H4 (cell line): Measurements from ENCODE around the gene CLDND2. TPM values are rescaled to one million over a fixed set of nuclear protein-coding genes. Genes with fewer than 3 reads are reported as not detected.

ENCODE experiments used
- DNase-seq: peaks from one replicate; pipeline ENCODE4 v3.0.0-alpha.2; 2015; ENCODE audit warnings: low spot score
- total RNA-seq: library from RNA; depleted of rRNA; stranded (reverse); fragments of >200 nt; shearing (Covaris generic); gene quantifications from 2 replicates; pipeline ENCODE4 v1.2.3, GENCODE V29; 2014

The CLDND2 gene
- total RNA-seq, 1 experiment from 2014 or later, result not detected

DNA sequence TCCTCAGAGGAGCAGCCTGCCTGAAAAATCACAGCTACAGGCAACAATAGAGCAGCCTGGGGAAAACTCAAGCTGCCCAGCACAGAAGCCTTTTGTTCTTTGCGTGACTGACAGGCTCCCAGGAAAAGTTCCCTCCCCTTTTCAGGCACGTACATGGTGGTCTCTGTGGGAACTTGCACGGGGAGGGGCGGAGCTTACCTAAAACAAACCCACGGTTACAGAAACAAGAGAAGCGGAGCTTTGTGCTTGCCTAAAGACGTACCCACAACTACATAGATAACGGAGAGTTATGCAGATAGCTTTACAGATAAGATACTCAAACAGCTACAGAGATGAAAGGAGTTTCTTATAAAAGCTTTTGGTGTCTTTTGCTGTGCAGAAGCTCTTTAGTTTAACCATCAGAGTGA lies 14.1 kb downstream of the CLDND2 start:
- DNase-seq, result peak; percentile 73

DNA sequence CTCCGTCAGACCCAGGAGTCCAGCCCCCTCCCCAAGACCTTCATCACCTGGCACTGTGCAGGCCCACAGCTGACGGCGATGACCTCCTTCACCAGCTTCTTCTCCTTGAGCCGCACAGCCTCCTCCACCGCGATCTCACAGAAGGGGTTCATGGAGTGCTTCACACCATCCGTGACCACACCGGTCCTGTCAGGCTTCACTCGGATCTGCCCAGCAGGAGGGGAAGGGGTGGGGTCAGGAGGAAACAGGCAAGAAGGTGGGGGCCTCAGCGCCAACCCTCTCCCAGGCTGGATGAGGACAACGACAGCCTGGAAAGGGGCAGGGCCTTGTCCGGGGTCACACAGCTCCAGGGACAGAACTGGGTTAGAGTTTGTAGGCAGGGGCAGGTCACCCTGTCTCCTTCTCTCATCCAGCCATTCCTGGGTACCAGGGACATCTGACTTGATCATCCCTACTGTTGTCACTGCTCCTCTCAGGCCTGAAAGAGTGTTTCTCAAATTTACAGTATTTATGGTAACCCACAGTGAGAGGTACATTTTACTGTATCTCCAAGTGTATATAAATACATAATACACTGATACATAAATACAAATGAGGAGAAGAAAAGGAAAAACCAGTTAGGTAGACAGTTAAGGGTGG lies 14.6 kb downstream of the CLDND2 start:
- DNase-seq, result peak; percentile 61

DNA sequence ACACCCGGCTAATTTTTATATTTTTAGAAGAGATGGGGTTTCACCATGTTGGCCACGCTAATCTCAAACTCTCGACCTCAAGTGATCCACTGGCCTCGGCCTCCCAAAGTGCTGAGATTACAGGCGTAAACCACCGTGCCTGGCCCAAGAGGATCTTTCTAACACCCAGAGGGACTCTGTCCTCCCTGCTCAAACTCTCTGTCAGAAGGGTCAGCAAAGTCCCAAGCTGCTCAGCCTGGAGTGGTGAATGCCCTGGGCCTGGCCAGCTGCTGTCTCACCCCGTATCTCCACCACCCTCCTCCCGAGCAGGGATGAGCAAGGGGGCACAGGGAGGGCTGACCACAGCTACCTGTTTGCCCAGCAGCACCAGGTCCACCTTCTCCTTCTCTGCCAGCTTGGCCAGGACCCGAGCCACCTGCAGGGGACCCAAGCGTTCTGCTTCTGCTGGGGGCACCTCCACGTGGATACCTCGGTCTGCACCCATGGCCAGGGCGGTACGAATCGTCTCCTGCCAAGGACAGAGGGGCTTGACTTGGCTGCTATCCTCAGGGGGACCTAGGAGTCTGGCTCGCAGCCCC lies 15.9 kb downstream of the CLDND2 start:
- DNase-seq, result no peak

GRCh38 chr19:51351266-51351990 lies 17.4 kb downstream of the CLDND2 start:
- DNase-seq, result no peak

GRCh38 chr19:51347209-51347928 lies 21.4 kb downstream of the CLDND2 start:
- DNase-seq, result no peak

DNA sequence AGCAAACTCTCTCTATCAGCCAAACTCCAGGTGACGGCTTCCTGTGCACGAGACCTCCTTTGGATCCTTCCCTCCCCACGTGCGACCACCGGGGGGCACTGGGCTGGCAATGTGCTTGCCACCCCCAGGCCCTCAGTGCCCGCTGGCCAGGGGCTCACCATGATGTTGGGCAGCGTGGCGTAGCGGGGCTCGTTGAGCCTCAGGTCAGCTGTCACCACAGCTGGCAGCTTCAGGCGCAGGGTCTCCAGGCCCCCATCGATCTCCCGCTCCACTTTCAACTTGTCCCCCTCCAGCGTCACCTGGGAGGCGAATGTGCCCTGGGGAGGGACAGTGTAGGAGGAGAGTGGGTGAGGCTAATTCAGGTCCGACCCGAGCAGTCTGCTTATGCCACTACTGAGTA lies 22.1 kb downstream of the CLDND2 start:
- no peak for DNase-seq

DNA sequence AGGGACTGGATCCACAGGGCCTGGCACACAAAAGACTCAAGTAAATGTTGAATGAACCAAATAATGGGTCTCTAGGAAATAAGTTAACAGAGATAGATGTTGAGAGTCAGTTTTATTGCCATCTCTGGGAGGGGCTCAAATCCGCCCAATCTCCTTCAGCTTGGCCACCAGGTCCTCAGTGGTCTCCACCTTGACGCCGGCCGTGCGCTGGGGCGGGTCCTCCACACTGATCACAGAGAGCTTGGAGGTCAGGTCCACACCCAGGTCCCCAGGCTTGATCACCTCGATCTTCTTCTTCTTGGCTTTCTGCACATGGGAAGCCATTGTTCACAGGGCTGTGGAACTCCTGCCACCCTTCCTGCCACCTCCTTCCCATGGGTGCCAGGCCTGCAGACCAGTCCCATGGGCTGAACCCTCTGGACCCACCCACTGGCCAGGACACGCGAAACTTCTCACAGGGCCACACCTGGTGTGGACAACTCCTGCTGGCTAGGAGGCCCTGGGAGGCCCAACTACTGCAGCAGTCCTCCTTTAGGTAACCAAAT lies 23.7 kb downstream of the CLDND2 start:
- DNase-seq, result no peak

DNA sequence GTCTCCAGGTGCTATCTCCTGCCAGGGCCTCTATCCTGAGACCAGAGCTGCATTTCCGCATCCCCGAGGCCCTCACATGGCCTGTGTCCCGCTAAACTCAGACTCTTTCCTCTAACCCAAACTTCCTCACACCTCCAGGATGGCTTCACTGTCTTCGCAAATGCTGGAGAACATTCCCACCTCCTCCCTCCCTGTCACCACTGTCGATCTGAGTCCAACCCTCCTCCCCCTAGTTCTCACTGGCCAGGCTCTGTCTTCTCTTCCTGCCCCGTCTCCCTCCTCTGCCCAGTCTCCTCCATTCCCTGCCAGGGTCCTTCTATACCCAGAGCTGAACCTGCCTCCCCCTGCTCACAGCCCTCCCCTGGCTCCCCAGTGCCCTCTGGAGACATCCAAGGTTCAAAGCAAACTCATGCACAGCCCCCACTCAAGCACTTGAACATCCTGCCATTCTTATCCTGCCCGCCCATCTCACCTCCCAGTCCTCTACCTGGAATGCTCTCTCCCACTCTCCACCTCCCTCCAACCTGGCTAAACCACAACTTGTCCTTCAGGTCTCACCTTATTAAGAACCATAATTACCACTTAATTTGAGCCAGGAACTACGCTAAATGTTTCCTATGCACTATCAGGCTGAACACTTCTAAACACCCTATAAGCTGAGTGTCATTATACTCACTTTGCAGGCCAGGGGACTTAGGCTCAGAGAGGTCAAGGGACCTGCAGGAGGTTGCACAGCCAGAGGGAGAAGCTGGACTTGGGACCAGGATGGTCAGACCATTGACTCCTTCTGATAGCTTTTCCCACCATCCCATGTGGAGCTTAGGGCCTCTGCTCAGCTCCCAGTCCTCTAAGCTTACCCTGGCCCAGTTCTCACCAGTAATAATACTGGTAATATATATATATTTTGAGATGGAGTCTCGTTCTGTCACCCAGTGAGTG lies 25.9 kb downstream of the CLDND2 start:
- no peak for DNase-seq

DNA sequence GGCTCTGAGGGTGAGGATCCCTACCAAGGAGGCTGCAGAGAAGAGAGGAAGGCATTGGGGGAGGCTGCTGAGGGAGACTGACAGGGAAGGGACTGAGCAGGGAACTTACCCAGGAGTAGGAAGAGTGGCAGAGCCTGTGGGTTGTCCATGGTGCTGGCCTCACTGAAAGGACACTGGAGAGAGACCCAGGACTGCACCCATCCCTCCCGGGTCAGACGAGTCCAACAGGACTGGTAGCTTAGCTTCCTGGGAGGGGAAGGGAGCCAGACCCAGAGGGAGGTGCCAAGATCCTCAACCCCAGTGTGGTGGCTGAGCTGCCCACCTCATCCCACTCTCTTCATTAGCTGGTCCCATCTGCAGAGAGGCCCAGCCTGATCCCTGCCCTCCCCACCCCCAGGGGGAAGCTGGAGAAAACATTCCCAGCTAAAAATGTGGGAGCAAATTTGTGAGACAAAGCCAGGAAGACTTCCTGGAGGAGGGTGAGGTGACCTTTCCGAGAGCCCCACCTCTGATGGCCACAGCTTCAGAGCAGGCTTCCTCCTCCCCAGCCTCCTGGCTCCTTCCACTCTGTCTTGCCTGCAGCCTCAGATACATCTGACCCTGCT lies 26.7 kb downstream of the CLDND2 start, which contains the start of gene VSIG10L:
Gene VSIG10L, minus strand, starts transcription at position 164 of the 605 bp plus-strand sequence. Its CDS starts 15 bp downstream, at position 149.
- no peak for DNase-seq

GRCh38 chr19:51341066-51341465 lies 27.7 kb downstream of the CLDND2 start:
- DNase-seq, result no peak

- DNase-seq, result peak; percentile 99
Measured at GRCh38 chr19:51339687-51340656, 28.8 kb downstream of the CLDND2 start.

DNA sequence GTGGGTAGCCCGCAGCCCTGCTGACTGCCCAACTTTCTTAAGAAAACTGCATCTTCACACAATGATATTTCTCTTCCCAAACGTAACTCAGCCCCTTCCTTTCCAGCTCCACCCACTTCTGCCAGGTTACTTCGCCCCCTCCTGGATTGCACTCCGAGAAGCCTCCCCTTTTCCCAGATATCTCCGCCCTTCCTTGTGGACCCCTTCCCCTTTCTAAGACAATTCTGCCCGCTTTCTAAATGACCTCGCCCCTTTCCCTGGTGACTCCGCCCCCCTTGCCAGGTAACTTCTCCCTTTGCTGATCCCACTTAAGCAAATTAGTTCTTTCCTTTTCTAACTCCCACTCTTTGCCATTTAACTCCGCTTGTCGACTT lies 29.5 kb downstream of the CLDND2 start:
- no peak for DNase-seq

- DNase-seq, result peak; percentile 89
Measured at GRCh38 chr19:51338563-51339312, 30.1 kb downstream of the CLDND2 start.

DNA sequence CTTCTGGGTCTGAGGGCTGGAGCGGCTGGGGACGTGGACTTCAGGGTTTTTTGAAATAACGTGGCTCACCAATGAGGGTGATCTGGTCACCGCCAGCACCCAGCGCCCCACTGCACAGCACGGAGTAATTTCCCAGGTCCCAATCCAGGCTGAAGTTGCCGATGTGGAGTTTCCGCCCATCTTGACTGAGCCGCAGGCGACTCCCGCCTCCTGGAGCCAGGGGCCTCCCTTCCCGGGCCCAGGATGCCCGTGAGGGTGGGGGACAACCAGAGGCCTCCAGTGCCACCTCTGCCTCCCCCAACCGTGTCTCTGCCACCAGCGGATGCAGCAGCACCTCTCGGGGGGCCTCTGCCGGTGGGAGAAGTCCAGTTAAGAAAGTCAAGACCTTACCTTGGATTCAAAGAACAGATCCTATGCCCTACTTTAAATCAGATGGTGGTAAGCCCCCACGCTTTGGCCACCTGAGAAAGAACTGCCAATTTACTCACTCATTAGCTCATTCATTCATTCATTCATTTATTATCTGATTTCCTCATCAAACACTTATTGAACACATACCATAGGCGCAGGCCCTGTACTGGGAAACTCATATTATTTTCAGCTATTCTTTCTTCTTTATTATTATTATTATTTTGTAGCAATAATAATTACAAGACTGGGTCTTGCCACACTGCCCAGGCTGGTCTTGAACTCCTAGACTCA lies 30.8 kb downstream of the CLDND2 start:
- DNase-seq, result no peak

GRCh38 chr19:51337141-51337860 lies 31.5 kb downstream of the CLDND2 start:
- no peak for DNase-seq

DNA sequence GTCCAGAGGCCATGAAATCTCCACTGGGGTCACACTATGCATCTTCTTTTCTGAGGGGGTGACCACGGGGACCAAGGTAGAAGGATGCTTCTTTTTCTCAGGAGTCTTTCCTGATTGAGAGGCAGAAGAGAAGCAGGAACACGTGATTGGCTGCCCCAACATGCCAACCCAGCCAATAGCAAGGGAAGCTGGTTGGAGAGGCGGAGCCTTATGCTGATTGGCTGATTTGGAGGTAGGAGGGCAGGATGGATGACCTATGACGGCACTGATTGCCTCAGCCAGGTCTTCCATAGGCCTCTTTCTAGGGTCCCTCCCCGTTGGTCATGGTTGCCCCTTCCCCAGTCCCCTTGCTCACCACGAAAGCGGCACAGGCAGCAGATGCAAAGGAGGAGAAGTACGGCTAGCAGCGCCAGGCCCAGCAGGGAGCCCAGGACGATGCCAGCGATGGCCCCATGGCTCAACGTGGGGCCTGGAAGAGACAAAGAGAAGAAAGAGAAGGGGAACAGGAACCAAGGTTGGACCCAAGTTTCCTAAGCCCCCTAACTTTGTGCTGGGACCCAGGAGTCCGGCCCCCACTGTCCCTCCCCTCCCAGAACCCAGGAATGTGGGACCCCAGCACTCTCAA lies 34.9 kb downstream of the CLDND2 start:
- DNase-seq, result no peak

GRCh38 chr19:51331716-51332115 lies 37.1 kb downstream of the CLDND2 start:
- DNase-seq, result no peak
